BE2C (cell line): ENCODE measurements around the gene TSPAN18.

Source experiments
- DNase-seq: peaks from one replicate; pipeline ENCODE4 v3.0.0-alpha.2; 2020
- H3K27me3 ChIP-seq: fragments of 250-450 bp; sonication (Bioruptor Pico); 2 replicates; pipeline ENCODE4 v1.5.1; 2020; ENCODE audit warnings: mild to moderate bottlenecking
- H3K36me3 ChIP-seq: fragments of 250-450 bp; sonication (Bioruptor Pico); 2 replicates; pipeline ENCODE4 v1.5.1; 2020; ENCODE audit warnings: mild to moderate bottlenecking
- H3K4me1 ChIP-seq: fragments of 250-450 bp; sonication (Bioruptor Pico); 2 replicates; pipeline ENCODE4 v1.5.1; 2020
- H3K4me3 ChIP-seq: 2 replicates; pipeline ENCODE4 v1.5.1; 2011; ENCODE audit warnings: low read depth, low read length
- H3K9me3 ChIP-seq: fragments of 250-450 bp; sonication (Bioruptor Pico); 2 replicates; pipeline ENCODE4 v1.5.1; 2020
- TF ChIP-seq, protein P1 (sequence below): IDR thresholded peaks from 2 replicates; pipeline ENCODE4 v1.5.1; 2012; ENCODE audit warnings: mild to moderate bottlenecking, low read depth, low read length

TSPAN18 gene

GRCh38 chr11:44952082-44952481 is 225.3 kb downstream of the TSPAN18 start:
- TF ChIP-seq, protein P1, sequence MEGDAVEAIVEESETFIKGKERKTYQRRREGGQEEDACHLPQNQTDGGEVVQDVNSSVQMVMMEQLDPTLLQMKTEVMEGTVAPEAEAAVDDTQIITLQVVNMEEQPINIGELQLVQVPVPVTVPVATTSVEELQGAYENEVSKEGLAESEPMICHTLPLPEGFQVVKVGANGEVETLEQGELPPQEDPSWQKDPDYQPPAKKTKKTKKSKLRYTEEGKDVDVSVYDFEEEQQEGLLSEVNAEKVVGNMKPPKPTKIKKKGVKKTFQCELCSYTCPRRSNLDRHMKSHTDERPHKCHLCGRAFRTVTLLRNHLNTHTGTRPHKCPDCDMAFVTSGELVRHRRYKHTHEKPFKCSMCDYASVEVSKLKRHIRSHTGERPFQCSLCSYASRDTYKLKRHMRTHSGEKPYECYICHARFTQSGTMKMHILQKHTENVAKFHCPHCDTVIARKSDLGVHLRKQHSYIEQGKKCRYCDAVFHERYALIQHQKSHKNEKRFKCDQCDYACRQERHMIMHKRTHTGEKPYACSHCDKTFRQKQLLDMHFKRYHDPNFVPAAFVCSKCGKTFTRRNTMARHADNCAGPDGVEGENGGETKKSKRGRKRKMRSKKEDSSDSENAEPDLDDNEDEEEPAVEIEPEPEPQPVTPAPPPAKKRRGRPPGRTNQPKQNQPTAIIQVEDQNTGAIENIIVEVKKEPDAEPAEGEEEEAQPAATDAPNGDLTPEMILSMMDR, result no peak
- H3K9me3 ChIP-seq, result no peaks in the 10 kb centered on the region
- peaks cover 7% of the 10 kb centered on the region for H3K27me3 ChIP-seq
- DNase-seq, result no peak
- no peak overlapping the region for H3K4me3 ChIP-seq
- no peaks in the 10 kb centered on the region for H3K36me3 ChIP-seq
- peaks cover 7% of the 10 kb centered on the region for H3K4me1 ChIP-seq

DNA sequence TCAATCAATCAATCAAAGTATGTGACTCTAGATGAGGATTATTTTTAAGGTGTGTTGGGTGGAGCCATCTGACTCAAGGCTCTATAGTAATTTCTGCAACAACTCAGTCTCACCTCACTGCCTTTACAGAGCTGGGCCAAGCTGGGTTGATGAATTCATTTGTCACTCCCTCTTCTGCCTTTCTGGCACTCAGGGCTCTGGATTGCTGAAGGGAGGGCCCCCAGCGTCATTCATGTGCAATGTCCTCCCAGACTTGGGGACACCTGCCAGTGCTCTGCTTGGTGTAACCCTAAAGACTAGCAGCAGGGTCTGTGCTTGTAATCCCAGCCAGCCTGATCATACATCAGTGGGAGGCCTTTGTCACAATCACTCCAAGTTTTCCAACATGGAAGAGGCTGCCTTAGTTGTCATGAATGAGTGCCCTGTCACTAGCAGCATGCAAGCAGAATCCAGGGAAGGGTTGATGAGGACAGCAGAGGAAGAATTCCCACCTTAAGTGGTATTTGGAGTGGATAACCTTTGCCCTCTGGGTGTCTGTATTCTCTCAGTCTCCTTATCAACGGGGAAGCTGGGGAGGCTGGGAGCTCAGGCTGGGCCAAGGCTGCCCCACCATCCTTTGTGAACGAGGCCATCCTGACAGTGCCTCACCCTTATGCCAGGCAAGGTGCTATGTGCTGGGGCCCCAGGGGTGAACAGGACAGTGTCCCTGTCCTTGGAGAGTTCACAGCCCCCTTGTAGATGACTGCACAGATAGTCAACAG is 225.9 kb downstream of the TSPAN18 start:
- Histone ChIP-seq H3K27me3 (peaks cover 7% of the 10 kb centered on the region), H3K4me1 (peaks cover 7% of the 10 kb centered on the region), H3K4me3 (no peak overlapping the region), H3K36me3 (no peaks in the 10 kb centered on the region), H3K9me3 (no peaks in the 10 kb centered on the region)
- no peak for DNase-seq
- TF ChIP-seq, protein P1, result no peak

GRCh38 chr11:44954051-44954906 is 227.5 kb downstream of the TSPAN18 start:
- TF ChIP-seq, protein P1, result no peak
- Histone ChIP-seq H3K4me3 (no peak overlapping the region), H3K36me3 (no peaks in the 10 kb centered on the region), H3K9me3 (no peaks in the 10 kb centered on the region), H3K27me3 (peaks cover 7% of the 10 kb centered on the region), H3K4me1 (peaks cover 7% of the 10 kb centered on the region)
- DNase-seq, result no peak

DNA sequence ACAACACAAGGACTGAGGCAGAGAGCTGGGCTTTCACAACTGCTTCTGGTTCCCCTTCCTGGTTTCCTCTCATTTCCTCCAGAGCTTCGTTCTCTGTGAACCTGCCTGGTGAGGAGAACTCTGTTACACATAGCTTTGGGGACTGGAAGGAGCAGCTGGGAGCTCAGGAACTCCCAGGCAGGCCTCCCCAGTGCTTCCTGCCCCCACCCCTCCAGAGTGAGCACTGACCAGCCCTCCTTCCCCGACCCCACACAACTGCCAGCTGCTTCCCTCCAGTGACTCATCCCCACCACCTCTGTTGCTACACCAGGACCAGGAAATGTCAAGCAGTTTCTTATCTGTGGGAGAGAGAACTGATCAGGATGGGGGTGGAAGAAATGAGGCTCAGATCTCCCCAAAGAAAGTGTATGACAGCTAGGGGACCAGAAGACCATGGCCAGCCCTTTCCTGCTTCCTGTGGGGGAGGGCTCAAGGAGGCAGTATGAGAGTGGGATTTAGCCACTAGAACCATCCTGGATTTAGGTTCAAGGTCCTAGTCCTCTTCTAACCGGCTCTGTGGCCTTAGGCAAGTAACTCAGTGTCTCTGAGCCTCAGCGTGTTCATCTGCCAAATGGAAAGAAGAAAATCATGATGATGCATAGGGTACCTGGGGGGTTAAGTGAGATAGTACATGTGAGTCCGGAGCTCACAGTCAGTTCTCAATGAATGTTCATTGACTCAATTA is 228.4 kb downstream of the TSPAN18 start:
- DNase-seq, result peak; percentile 68
- TF ChIP-seq, protein P1, result no peak
- H3K4me1 ChIP-seq, result peaks cover 7% of the 10 kb centered on the region

GRCh38 chr11:44957040-44957515 is 230.3 kb downstream of the TSPAN18 start:
- peaks cover 7% of the 10 kb centered on the region for H3K4me1 ChIP-seq
- no peaks in the 10 kb centered on the region for H3K9me3 ChIP-seq
- H3K36me3 ChIP-seq, result no peaks in the 10 kb centered on the region
- no peak for DNase-seq
- no peak overlapping the region; the same call in 1 of the 2 replicates for H3K4me3 ChIP-seq
- TF ChIP-seq, protein P1, result no peak
- no peaks in the 10 kb centered on the region for H3K27me3 ChIP-seq

More for the DNA sequence above, 228.4 kb downstream of the TSPAN18 start:
- Histone ChIP-seq H3K36me3 (no peaks in the 10 kb centered on the region), H3K4me3 (no peak overlapping the region), H3K27me3 (peaks cover 5% of the 10 kb centered on the region), H3K9me3 (no peaks in the 10 kb centered on the region)
